CD8-positive, alpha-beta memory T cell (primary cell): ENCODE results near the gene EIF1AD. TPM values are rescaled to one million over a fixed set of nuclear protein-coding genes. Genes with fewer than 3 reads are reported as not detected.

Source experiments
- CTCF ChIA-PET: fragments of 350-600 bp; sonication (Branson Sonifier 250); formaldehyde crosslinking; loops from one replicate; lab custom pipeline; 2021; ENCODE audit warnings: antibody characterized with exemption; lab: Charles Lee
- POLR2A ChIA-PET: fragments of 350-600 bp; sonication (Branson Sonifier 250); formaldehyde crosslinking; loops from one replicate; lab custom pipeline; 2021; ENCODE audit warnings: antibody characterized with exemption; lab: Charles Lee
- DNase-seq, 5 donors: peaks; one replicate each; pipeline versions ENCODE4 v3.0.0 to v3.0.0-alpha.2; 2020 to 2022; ENCODE audit warnings: mixed read lengths in 1 of 5
- H3K27ac ChIP-seq: one replicate; pipeline ENCODE4 v1.7.0; 2013; ENCODE audit warnings: low read depth, mild to moderate bottlenecking, low read length, moderate library complexity
- H3K27me3 ChIP-seq: 2 replicates; pipeline ENCODE4 v1.7.0; 2013; ENCODE audit warnings: low read length, mild to moderate bottlenecking; ENCODE audit not compliant: insufficient read depth, poor library complexity, severe bottlenecking
- H3K36me3 ChIP-seq: 2 replicates; pipeline ENCODE4 v1.7.0; 2013; ENCODE audit warnings: mild to moderate bottlenecking, low read length, moderate library complexity; ENCODE audit not compliant: insufficient read depth
- H3K4me1 ChIP-seq: 2 replicates; pipeline ENCODE4 v1.7.0; 2013; ENCODE audit warnings: mild to moderate bottlenecking, low read length, moderate library complexity; ENCODE audit not compliant: insufficient read depth
- H3K4me3 ChIP-seq: 2 replicates; pipeline ENCODE4 v1.7.0; 2013; ENCODE audit warnings: mild to moderate bottlenecking, low read length
- H3K9me3 ChIP-seq: 2 replicates; pipeline ENCODE4 v1.7.0; 2013; ENCODE audit warnings: mild to moderate bottlenecking, low read length
- H3K27ac Mint-ChIP-seq, 8 donors: one replicate each; pipeline ENCODE4 v1.8.0; 2020 to 2021; ENCODE audit warnings: mixed read lengths in 8 of 8, mild to moderate bottlenecking in 6 of 8, inconsistent platforms in 3 of 8, moderate library complexity in 3 of 8
- H3K27me3 Mint-ChIP-seq, 2 donors: one replicate each; pipeline ENCODE4 v1.8.0; 2020 to 2021; ENCODE audit warnings: mixed read lengths in 2 of 2, mild to moderate bottlenecking in 1 of 2, moderate library complexity in 1 of 2
- H3K36me3 Mint-ChIP-seq, 3 donors: one replicate each; pipeline ENCODE4 v1.8.0; 2020 to 2021; ENCODE audit warnings: mixed read lengths in 3 of 3, inconsistent platforms in 1 of 3, mild to moderate bottlenecking in 1 of 3
- H3K4me1 Mint-ChIP-seq, 3 donors: one replicate each; pipeline ENCODE4 v1.8.0; 2020 to 2021; ENCODE audit warnings: mixed read lengths in 3 of 3, inconsistent platforms in 1 of 3, mild to moderate bottlenecking in 1 of 3
- H3K4me3 Mint-ChIP-seq, 7 donors: one replicate each; pipeline ENCODE4 v1.8.0; 2020 to 2021; ENCODE audit warnings: mixed read lengths in 7 of 7, mild to moderate bottlenecking in 6 of 7, moderate library complexity in 4 of 7, inconsistent platforms in 2 of 7
- H3K9me3 Mint-ChIP-seq, 5 donors: one replicate each; pipeline ENCODE4 v1.8.0; 2020 to 2022; ENCODE audit warnings: mixed read lengths in 5 of 5, mild to moderate bottlenecking in 3 of 5, moderate library complexity in 2 of 5, inconsistent platforms in 1 of 5
- polyA plus RNA-seq: library from polyadenylated mRNA; unstranded; fragments of 300-500 nt; fragmentation: Illumina TruSeq; gene quantifications from one replicate; pipeline ENCODE4 v1.2.3, GENCODE V29; 2021
- total RNA-seq, 2 experiments: library from RNA; stranded (reverse); gene quantifications; one replicate each; pipeline ENCODE4 v1.2.3, GENCODE V29; 2021

Gene EIF1AD
- total and polyA plus RNA-seq, 3 experiments from 2014 or later, result 16.1 to 81.3 (median 81.2) TPM

- H3K4me1 Mint-ChIP-seq, result peaks cover 32 to 54% (median 52%) of the 10 kb centered on the region in 3 donors
- CTCF ChIA-PET, result interaction anchor here (1.1 to 1.4 kb wide), 5 partner anchors 71 to 101 kb away, joined by 3 to 8 read pairs (median 6); partner anchors contain the start of genes CCDC85B, FIBP and MUS81
Observed at GRCh38 chr11:65961267-65962140, 40.5 kb downstream of the EIF1AD start, which contains the start of gene SART1. TSS of gene SART1 (plus strand) at chr11:65961734. CDS start at chr11:65961781, 47 bp downstream.

DNA sequence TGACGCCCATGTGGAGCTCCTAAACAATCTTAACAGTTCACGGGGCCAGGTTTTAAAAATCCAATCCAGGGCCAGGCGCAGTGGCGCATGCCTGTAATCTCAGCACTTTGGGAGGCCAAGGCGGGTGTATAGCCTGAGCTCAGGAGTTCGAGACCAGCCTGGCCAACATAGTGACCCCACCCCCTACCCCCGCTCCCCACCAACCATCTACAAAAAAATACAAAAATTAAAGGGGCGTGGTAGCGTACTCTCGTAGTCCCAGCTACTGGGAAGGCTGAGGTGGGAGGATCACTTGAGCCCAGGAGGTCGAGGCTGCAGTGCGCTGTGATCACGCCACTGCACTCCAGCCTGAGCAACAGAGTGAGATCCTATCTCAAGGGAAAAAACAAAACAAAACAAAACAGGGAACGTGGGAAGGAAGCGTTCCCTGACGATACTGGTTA lies 41.1 kb downstream of the EIF1AD start:
- no peaks in the 10 kb centered on the region for H3K9me3 Mint-ChIP-seq
- peak overlapping the region; percentile 95 to 99 (median 98) for H3K27ac Mint-ChIP-seq
- no peak for DNase-seq
- ChIA-PET CTCF (interaction anchor here (0.7 to 1.4 kb wide), 4 partner anchors 32 to 84 kb away, joined by 3 to 7 read pairs (median 3); partner anchors contain the start of gene CCDC85B), POLR2A (interaction anchor here (0.7 to 2.2 kb wide), 6 partner anchors 33 to 102 kb away, joined by 3 to 7 read pairs (median 3); partner anchors contain the start of genes CCDC85B and FIBP)
- peak overlapping the region; percentile 92 to 99 (median 97) for H3K4me3 Mint-ChIP-seq
- no peaks in the 10 kb centered on the region for H3K27me3 Mint-ChIP-seq
- peaks cover 32 to 53% (median 53%) of the 10 kb centered on the region in 3 donors for H3K4me1 Mint-ChIP-seq
- H3K36me3 ChIP-seq, result peaks cover 16% of the 10 kb centered on the region
- H3K9me3 ChIP-seq, result no peaks in the 10 kb centered on the region
- peak overlapping the region; percentile 99 for H3K4me3 ChIP-seq
- H3K27ac ChIP-seq, result peak overlapping the region; percentile 91
- peaks cover 41% of the 10 kb centered on the region for H3K4me1 ChIP-seq
- no peaks in the 10 kb centered on the region for H3K27me3 ChIP-seq
- peaks cover 2 to 39% (median 3%) of the 10 kb centered on the region in 3 donors for H3K36me3 Mint-ChIP-seq

More at GRCh38 chr11:65961267-65962140, 40.5 kb downstream of the EIF1AD start, which contains the start of gene SART1:
- Histone ChIP-seq H3K27ac (peak within 1 kb of the TSS; percentile 91), H3K4me3 (peak within 1 kb of the TSS; percentile 99), H3K4me1 (peaks cover 38% of the 10 kb centered on the region), H3K36me3 (peaks cover 22% of the 10 kb centered on the region), H3K27me3 (no peaks in the 10 kb centered on the region), H3K9me3 (no peaks in the 10 kb centered on the region)
- POLR2A ChIA-PET, result interaction anchor here (1.4 to 2.2 kb wide), 2 partner anchors 71 to 73 kb away, joined by 4 to 7 read pairs; partner anchors contain the start of genes CCDC85B and FIBP
- Mint-ChIP-seq H3K27me3 (no peaks in the 10 kb centered on the region), H3K36me3 (peaks cover 3 to 46% (median 4%) of the 10 kb centered on the region in 3 donors), H3K9me3 (no peaks in the 10 kb centered on the region), H3K27ac (peak within 1 kb of the TSS; percentile 95 to 99 (median 98)), H3K4me3 (peak within 1 kb of the TSS; percentile 92 to 99 (median 97))
- DNase-seq, result peak; percentile 95 to 99 (median 96)

DNA sequence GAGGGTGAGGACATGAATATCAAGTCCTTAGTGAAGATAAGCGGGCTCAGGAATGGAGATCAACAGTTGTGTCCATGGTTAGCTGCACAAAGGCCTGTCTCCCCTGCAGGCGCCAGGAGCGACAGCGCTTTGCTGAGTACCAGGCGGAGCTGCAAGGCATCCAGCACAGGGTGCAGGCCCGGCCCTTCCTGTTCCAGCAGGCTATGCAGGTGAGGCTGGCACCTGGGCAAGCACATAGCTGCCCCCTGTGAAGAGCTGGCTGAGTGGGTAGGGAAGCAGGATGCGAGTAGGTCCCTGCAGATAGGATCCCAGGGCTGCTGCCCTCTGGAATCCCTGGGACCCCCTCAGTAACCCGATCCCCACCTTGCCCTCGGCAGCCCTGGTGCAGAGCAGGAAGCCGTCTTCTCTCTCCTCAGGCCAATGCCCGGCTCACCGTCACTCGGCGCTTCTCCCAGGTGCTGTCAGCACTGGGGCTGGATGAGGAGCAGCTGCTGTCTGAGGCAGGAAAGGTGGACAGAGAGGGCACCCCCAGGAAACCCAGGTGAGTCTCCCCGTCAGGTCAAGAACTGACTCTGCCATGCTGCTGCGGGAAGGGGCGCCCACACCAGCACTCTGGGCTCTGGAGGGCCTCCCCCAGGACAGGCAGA lies 43.1 kb downstream of the EIF1AD start:
- no peaks in the 10 kb centered on the region for H3K27me3 Mint-ChIP-seq
- CTCF ChIA-PET, result interaction anchor here (1.1 to 1.5 kb wide), 5 partner anchors 63 to 73 kb away, joined by 3 to 14 read pairs (median 4); partner anchors contain the start of genes CCDC85B and FIBP
- H3K27me3 ChIP-seq, result no peaks in the 10 kb centered on the region
- H3K9me3 ChIP-seq, result no peaks in the 10 kb centered on the region
- POLR2A ChIA-PET, result interaction anchor here (0.6 to 0.8 kb wide), 3 partner anchors 9 to 71 kb away, joined by 3 read pairs; partner anchors contain the start of genes CCDC85B and FIBP
- H3K36me3 Mint-ChIP-seq, result peaks cover 0 to 20% (median 0%) of the 10 kb centered on the region in 3 donors
- H3K4me3 ChIP-seq, result no peak overlapping the region
- DNase-seq, result no peak
- H3K4me1 ChIP-seq, result peaks cover 39% of the 10 kb centered on the region
- H3K27ac ChIP-seq, result no peak overlapping the region
- peaks cover 31 to 45% (median 43%) of the 10 kb centered on the region in 3 donors for H3K4me1 Mint-ChIP-seq
- H3K27ac Mint-ChIP-seq, result peak overlapping the region in 1 of 8 donors; percentile 23
- no peak overlapping the region for H3K4me3 Mint-ChIP-seq
- H3K36me3 ChIP-seq, result no peaks in the 10 kb centered on the region
- H3K9me3 Mint-ChIP-seq, result no peaks in the 10 kb centered on the region

- H3K4me3 ChIP-seq, result no peak overlapping the region
- POLR2A ChIA-PET, result interaction anchor here (0.6 to 0.8 kb wide), 3 partner anchors 10 to 70 kb away, joined by 3 read pairs; partner anchors contain the start of genes CCDC85B and FIBP
- peaks cover 28 to 39% (median 37%) of the 10 kb centered on the region in 3 donors for H3K4me1 Mint-ChIP-seq
- no peaks in the 10 kb centered on the region for H3K27me3 ChIP-seq
- no peaks in the 10 kb centered on the region for H3K9me3 Mint-ChIP-seq
- peaks cover 35% of the 10 kb centered on the region for H3K4me1 ChIP-seq
- H3K36me3 Mint-ChIP-seq, result peaks cover 0 to 16% (median 0%) of the 10 kb centered on the region in 3 donors
- no peak overlapping the region for H3K27ac ChIP-seq
- H3K27me3 Mint-ChIP-seq, result no peaks in the 10 kb centered on the region
- H3K9me3 ChIP-seq, result no peaks in the 10 kb centered on the region
- DNase-seq, result no peak
- H3K27ac Mint-ChIP-seq, result peak overlapping the region in 1 of 8 donors; percentile 39
- peak overlapping the region in 1 of 7 donors; percentile 3 for H3K4me3 Mint-ChIP-seq
- CTCF ChIA-PET, result interaction anchor here (1.1 to 1.6 kb wide), 6 partner anchors 29 to 73 kb away, joined by 3 to 14 read pairs (median 4); partner anchors contain the start of genes CCDC85B and FIBP
- H3K36me3 ChIP-seq, result no peaks in the 10 kb centered on the region
Observed at GRCh38 chr11:65958291-65958690, 43.7 kb downstream of the EIF1AD start.

DNA sequence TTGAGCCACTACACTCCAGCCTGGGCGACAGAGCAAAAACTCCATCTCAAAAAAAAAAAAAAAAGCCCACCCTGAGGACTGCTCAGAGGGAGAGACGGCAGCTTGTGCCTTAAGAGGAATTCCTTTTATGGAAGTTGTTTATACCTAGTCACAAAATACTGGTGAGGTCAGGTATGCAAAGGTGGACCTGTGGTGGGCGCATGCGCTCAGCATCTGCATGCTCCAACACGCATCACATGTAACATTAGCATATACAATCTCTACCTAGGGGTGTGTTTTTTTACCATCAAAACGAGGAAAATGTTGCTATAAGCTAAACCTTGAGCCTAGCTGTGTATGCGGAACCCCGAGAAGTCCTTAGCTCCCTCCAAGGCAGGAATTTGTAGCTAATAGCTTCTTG lies 47.2 kb downstream of the EIF1AD start:
- H3K4me3 ChIP-seq, result no peak overlapping the region
- no peak for DNase-seq
- no peak overlapping the region for H3K27ac ChIP-seq
- H3K36me3 ChIP-seq, result no peaks in the 10 kb centered on the region
- Mint-ChIP-seq H3K4me3 (no peak overlapping the region), H3K9me3 (no peaks in the 10 kb centered on the region), H3K4me1 (peaks cover 9 to 14% (median 12%) of the 10 kb centered on the region in 3 donors), H3K27ac (no peak overlapping the region), H3K36me3 (no peaks in the 10 kb centered on the region), H3K27me3 (peaks cover 0 to 2% of the 10 kb centered on the region in 2 donors)
- H3K27me3 ChIP-seq, result no peaks in the 10 kb centered on the region
- peaks cover 14% of the 10 kb centered on the region for H3K4me1 ChIP-seq
- ChIA-PET CTCF (interaction anchor here (1.5 kb wide), 1 partner anchor 67 kb away, joined by 3 read pairs; no protein-coding TSS in a partner anchor), POLR2A (no interaction called here)
- no peaks in the 10 kb centered on the region for H3K9me3 ChIP-seq

DNA sequence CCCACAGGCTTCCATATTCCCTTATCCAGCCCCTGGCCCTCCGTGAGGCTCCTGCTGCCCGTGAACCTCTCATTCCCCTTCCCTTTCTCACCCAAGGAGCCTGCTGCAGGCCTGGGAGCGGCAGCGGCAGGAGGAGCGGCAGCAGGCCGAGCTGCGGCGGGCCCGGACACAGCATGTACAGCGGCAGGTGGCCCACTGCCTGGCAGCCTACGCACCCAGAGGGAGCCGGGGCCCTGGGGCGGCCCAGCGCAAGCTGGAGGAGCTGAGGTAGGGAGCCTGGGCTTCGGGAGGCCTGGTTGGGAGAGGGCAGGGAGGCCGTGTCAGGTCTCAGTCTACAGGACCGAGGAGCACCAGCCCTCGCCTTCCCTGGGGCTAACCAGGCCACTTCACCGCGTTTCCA lies 48.5 kb downstream of the EIF1AD start:
- no peak for DNase-seq
- Mint-ChIP-seq H3K4me1 (peaks cover 9 to 14% (median 12%) of the 10 kb centered on the region in 3 donors), H3K27me3 (peaks cover 0 to 2% of the 10 kb centered on the region in 2 donors), H3K4me3 (no peak overlapping the region), H3K36me3 (no peaks in the 10 kb centered on the region), H3K9me3 (no peaks in the 10 kb centered on the region), H3K27ac (no peak overlapping the region)
- Histone ChIP-seq H3K4me1 (peaks cover 14% of the 10 kb centered on the region), H3K4me3 (no peak overlapping the region), H3K27me3 (no peaks in the 10 kb centered on the region), H3K27ac (no peak overlapping the region), H3K36me3 (no peaks in the 10 kb centered on the region), H3K9me3 (no peaks in the 10 kb centered on the region)
- CTCF ChIA-PET, result no interaction called here
- POLR2A ChIA-PET, result interaction anchor here (0.6 kb wide), 1 partner anchor 84 kb away, joined by 3 read pairs; no protein-coding TSS in a partner anchor

DNA sequence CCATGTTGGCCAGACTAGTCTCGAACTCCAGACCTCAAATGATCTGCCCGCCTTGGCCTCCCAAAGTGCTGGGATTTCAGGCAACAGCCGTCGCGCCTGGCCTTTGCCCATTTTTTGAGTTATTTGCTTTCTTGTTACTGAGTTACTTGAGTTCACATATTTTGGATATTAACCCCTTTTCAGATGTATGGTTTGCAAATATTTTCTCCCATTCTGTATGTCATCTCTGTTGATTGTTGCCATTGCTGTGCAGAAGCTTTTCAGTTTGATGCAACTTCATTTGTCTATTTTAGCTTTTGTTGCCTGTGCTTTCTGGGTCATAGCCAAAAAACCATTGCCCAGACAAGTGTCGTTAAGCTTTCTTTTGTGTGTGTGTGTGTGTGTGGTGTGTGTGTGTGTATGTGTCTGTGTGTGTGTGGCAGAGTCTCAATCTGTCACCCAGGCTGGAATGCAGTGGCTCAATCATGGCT lies 49.9 kb downstream of the EIF1AD start:
- ChIA-PET CTCF (interaction anchor here (0.7 to 1.2 kb wide), 2 partner anchors 40 to 64 kb away, joined by 3 to 4 read pairs; partner anchors contain the start of gene FIBP), POLR2A (interaction anchor here (0.7 kb wide), 1 partner anchor 495 kb away, joined by 6 read pairs; no protein-coding TSS in a partner anchor)
- Histone ChIP-seq H3K4me1 (peaks cover 9% of the 10 kb centered on the region), H3K27me3 (no peaks in the 10 kb centered on the region), H3K27ac (no peak overlapping the region), H3K9me3 (no peaks in the 10 kb centered on the region), H3K36me3 (no peaks in the 10 kb centered on the region), H3K4me3 (no peak overlapping the region)
- no peak overlapping the region for H3K27ac Mint-ChIP-seq
- DNase-seq, result no peak
- H3K9me3 Mint-ChIP-seq, result no peaks in the 10 kb centered on the region
- peaks cover 0 to 2% of the 10 kb centered on the region in 2 donors for H3K27me3 Mint-ChIP-seq
- H3K4me3 Mint-ChIP-seq, result no peak overlapping the region
- peaks cover 5 to 7% (median 6%) of the 10 kb centered on the region in 3 donors for H3K4me1 Mint-ChIP-seq
- H3K36me3 Mint-ChIP-seq, result no peaks in the 10 kb centered on the region
